ENCODE results near the gene ANKS1B. TPM values are rescaled to one million over a fixed set of nuclear protein-coding genes. Genes with fewer than 3 reads are reported as not detected.

Gene ANKS1B
- total RNA-seq, 1 experiment from 2014 or later = 5.8 TPM

GRCh38 chr12:98738002-98738401 is 1246.7 kb downstream of the ANKS1B start (continued):
- no peak for TF ChIP-seq NFYB (CRISPR knock-in tag; conservative IDR thresholded peaks at IDR 0.05; ENCODE audit: low read depth)

DNA sequence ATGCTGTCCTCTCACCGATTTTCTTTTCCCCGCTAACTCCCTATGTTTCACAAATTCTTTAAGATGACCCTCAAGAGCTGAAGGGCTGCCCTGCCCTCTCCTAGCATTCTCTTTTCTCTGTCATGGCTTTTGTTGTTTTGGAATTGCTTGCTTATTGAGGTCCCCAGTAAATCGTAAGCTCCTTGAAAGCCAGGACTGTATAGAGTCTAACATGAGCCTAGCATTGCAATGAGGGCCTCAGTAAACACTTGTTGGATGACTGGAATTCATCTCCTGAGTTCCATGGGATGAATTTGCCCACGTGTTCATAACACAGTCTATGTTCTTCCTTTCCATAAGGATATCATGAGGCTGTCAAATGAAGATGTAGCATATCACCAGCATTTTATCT is 1247.4 kb downstream of the ANKS1B start:
- peaks cover 21% of the 10 kb centered on the region for H3K27me3 Mint-ChIP-seq (ENCODE audit: low read depth)
- DNase-seq (ENCODE audit: low spot score) = no peak
- no peak for ATAC-seq
- H3K27ac Mint-ChIP-seq = no peak overlapping the region
- peaks cover 17% of the 10 kb centered on the region for H3K4me1 Mint-ChIP-seq
- CTCF ChIA-PET = interaction anchor here (1.5 to 1.8 kb wide), 3 partner anchors 124 to 262 kb away, joined by 3 to 15 read pairs (median 5); no protein-coding TSS in a partner anchor
- no peak overlapping the region for H3K4me3 Mint-ChIP-seq
- TF ChIP-seq ZBTB21 (CRISPR knock-in tag; IDR thresholded peaks at IDR 0.05; ENCODE audit: borderline replicate concordance) = no peak
- TF ChIP-seq, protein P1, sequence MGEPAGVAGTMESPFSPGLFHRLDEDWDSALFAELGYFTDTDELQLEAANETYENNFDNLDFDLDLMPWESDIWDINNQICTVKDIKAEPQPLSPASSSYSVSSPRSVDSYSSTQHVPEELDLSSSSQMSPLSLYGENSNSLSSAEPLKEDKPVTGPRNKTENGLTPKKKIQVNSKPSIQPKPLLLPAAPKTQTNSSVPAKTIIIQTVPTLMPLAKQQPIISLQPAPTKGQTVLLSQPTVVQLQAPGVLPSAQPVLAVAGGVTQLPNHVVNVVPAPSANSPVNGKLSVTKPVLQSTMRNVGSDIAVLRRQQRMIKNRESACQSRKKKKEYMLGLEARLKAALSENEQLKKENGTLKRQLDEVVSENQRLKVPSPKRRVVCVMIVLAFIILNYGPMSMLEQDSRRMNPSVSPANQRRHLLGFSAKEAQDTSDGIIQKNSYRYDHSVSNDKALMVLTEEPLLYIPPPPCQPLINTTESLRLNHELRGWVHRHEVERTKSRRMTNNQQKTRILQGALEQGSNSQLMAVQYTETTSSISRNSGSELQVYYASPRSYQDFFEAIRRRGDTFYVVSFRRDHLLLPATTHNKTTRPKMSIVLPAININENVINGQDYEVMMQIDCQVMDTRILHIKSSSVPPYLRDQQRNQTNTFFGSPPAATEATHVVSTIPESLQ (CRISPR knock-in tag; IDR thresholded peaks at IDR 0.05) = no peak
- no peak for TF ChIP-seq FOXK1 (CRISPR knock-in tag; IDR thresholded peaks at IDR 0.05)
- no peak for TF ChIP-seq MAX (CRISPR knock-in tag; IDR thresholded peaks at IDR 0.05)
- TF ChIP-seq MXD4 (CRISPR knock-in tag; IDR thresholded peaks at IDR 0.05; ENCODE audit: borderline replicate concordance) = no peak
- no peak for TF ChIP-seq CREB1 (CRISPR knock-in tag; IDR thresholded peaks at IDR 0.05)
- POLR2A ChIA-PET = no interaction called here
- no peaks in the 10 kb centered on the region for H3K9me3 Mint-ChIP-seq
- H3K36me3 Mint-ChIP-seq = no peaks in the 10 kb centered on the region

GRCh38 chr12:98736352-98737321 is 1248.1 kb downstream of the ANKS1B start:
- ChIA-PET POLR2A (no interaction called here), CTCF (interaction anchor here (0.6 to 1.8 kb wide), 13 partner anchors 14 to 262 kb away, joined by 3 to 15 read pairs (median 4); no protein-coding TSS in a partner anchor)
- DNase-seq (ENCODE audit: low spot score) (peak; percentile 25), ATAC-seq (peak; percentile 69)
- Mint-ChIP-seq H3K27me3 (ENCODE audit: low read depth) (peaks cover 16% of the 10 kb centered on the region), H3K27ac (no peak overlapping the region), H3K9me3 (no peaks in the 10 kb centered on the region), H3K4me1 (peaks cover 10% of the 10 kb centered on the region), H3K36me3 (no peaks in the 10 kb centered on the region), H3K4me3 (no peak overlapping the region)
- TF ChIP-seq NR2C2 (CRISPR knock-in tag; IDR thresholded peaks at IDR 0.05) = no peak
- no peak for TF ChIP-seq FOXK1 (CRISPR knock-in tag; IDR thresholded peaks at IDR 0.05)
- no peak for TF ChIP-seq ESRRA (CRISPR knock-in tag; IDR thresholded peaks at IDR 0.05; ENCODE audit: borderline replicate concordance)
- no peak for TF ChIP-seq ELF4 (CRISPR knock-in tag; IDR thresholded peaks at IDR 0.05; ENCODE audit: low read depth)
- TF ChIP-seq MXD4 (CRISPR knock-in tag; IDR thresholded peaks at IDR 0.05; ENCODE audit: borderline replicate concordance) = no peak
- no peak for TF ChIP-seq MLX (CRISPR knock-in tag; IDR thresholded peaks at IDR 0.05)
- no peak for TF ChIP-seq CBFB (CRISPR knock-in tag; IDR thresholded peaks at IDR 0.05; ENCODE audit: low read depth)
- TF ChIP-seq ZNF121 (CRISPR knock-in tag; IDR thresholded peaks at IDR 0.05) = no peak
- TF ChIP-seq SP1 (CRISPR knock-in tag; conservative IDR thresholded peaks at IDR 0.05) = no peak
- TF ChIP-seq NR3C1 (CRISPR knock-in tag; conservative IDR thresholded peaks at IDR 0.05; ENCODE audit: low read depth) = no peak
- TF ChIP-seq, protein P2, sequence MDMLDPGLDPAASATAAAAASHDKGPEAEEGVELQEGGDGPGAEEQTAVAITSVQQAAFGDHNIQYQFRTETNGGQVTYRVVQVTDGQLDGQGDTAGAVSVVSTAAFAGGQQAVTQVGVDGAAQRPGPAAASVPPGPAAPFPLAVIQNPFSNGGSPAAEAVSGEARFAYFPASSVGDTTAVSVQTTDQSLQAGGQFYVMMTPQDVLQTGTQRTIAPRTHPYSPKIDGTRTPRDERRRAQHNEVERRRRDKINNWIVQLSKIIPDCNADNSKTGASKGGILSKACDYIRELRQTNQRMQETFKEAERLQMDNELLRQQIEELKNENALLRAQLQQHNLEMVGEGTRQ (CRISPR knock-in tag; IDR thresholded peaks at IDR 0.05) = no peak
- TF ChIP-seq IRF1 (CRISPR knock-in tag; IDR thresholded peaks at IDR 0.05) = no peak
- no peak for TF ChIP-seq OVOL2 (CRISPR knock-in tag; IDR thresholded peaks at IDR 0.05; ENCODE audit: borderline replicate concordance)
- TF ChIP-seq, protein P3, sequence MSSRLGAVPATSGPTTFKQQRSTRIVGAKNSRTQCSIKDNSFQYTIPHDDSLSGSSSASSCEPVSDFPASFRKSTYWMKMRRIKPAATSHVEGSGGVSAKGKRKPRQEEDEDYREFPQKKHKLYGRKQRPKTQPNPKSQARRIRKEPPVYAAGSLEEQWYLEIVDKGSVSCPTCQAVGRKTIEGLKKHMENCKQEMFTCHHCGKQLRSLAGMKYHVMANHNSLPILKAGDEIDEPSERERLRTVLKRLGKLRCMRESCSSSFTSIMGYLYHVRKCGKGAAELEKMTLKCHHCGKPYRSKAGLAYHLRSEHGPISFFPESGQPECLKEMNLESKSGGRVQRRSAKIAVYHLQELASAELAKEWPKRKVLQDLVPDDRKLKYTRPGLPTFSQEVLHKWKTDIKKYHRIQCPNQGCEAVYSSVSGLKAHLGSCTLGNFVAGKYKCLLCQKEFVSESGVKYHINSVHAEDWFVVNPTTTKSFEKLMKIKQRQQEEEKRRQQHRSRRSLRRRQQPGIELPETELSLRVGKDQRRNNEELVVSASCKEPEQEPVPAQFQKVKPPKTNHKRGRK (CRISPR knock-in tag; IDR thresholded peaks at IDR 0.05; ENCODE audit: borderline replicate concordance) = no peak
- TF ChIP-seq SMAD4 (CRISPR knock-in tag; IDR thresholded peaks at IDR 0.05) = no peak
- no peak for TF ChIP-seq ZNF138 (CRISPR knock-in tag; conservative IDR thresholded peaks at IDR 0.05)
- TF ChIP-seq ZBTB21 (CRISPR knock-in tag; IDR thresholded peaks at IDR 0.05; ENCODE audit: borderline replicate concordance) = no peak
- no peak for TF ChIP-seq HMGXB4 (CRISPR knock-in tag; IDR thresholded peaks at IDR 0.05)
- TF ChIP-seq ZNF232 (CRISPR knock-in tag; IDR thresholded peaks at IDR 0.05) = no peak
